HG02571 (cell line): ENCODE data around the gene ATP8A2.
"Not testable (repeated sequence)": the region's sequence is repeated elsewhere in the genome, so short reads cannot be mapped to it uniquely, and the experiment has no call there.

Experiments
- ATAC-seq: cut with Tn5 transposase; IDR thresholded peaks from one replicate; pipeline ENCODE4 v1.9.1; 2021; ENCODE audit warnings: mild to moderate bottlenecking, moderate library complexity; ENCODE audit not compliant: unreplicated experiment

Gene ATP8A2

GRCh38 chr13:25371875-25372283 is at the start of gene ATP8A2:
Gene ATP8A2, plus strand, starts transcription at chr13:25371974. Its CDS starts 239 bp downstream, at chr13:25372213.
- ATAC-seq: no peak

- no peak for ATAC-seq
These were observed 47.7 kb upstream of the ATP8A2 start for GRCh38 chr13:25324100-25324499.

GRCh38 chr13:25329706-25330105 is 42.1 kb upstream of the ATP8A2 start:
- ATAC-seq: no peak

GRCh38 chr13:25330541-25330940 is 41.2 kb upstream of the ATP8A2 start:
- ATAC-seq: no peak

GRCh38 chr13:25335856-25336255 is 35.9 kb upstream of the ATP8A2 start:
- ATAC-seq: no peak

GRCh38 chr13:25345576-25345975 is 26.2 kb upstream of the ATP8A2 start:
- no peak for ATAC-seq

GRCh38 chr13:25347151-25347550 is 24.6 kb upstream of the ATP8A2 start:
- ATAC-seq: no peak

GRCh38 chr13:25351404-25351803 is 20.4 kb upstream of the ATP8A2 start:
- no peak for ATAC-seq

GRCh38 chr13:25352230-25352629 is 19.5 kb upstream of the ATP8A2 start:
- no peak for ATAC-seq

GRCh38 chr13:25352806-25353205 is 19.0 kb upstream of the ATP8A2 start:
- no peak for ATAC-seq

GRCh38 chr13:25353344-25353743 is 18.4 kb upstream of the ATP8A2 start:
- ATAC-seq: no peak

- no peak for ATAC-seq
These were observed 17.4 kb upstream of the ATP8A2 start for GRCh38 chr13:25354377-25354776.

GRCh38 chr13:25360443-25360842 is 11.3 kb upstream of the ATP8A2 start:
- ATAC-seq: not testable (repeated sequence)

GRCh38 chr13:25365720-25366235 is 6.0 kb upstream of the ATP8A2 start:
- no peak for ATAC-seq

GRCh38 chr13:25371158-25371874 is 458 bp upstream of the ATP8A2 start:
- ATAC-seq: no peak

- no peak for ATAC-seq
These were observed 709 bp downstream of the ATP8A2 start for GRCh38 chr13:25372284-25373081.

- ATAC-seq: no peak
These were observed 4.1 kb downstream of the ATP8A2 start for GRCh38 chr13:25375727-25376358.

GRCh38 chr13:25377244-25377962 is 5.6 kb downstream of the ATP8A2 start:
- ATAC-seq: no peak

GRCh38 chr13:25378528-25378927 is 6.8 kb downstream of the ATP8A2 start:
- ATAC-seq: no peak

- no peak for ATAC-seq
These were observed 7.2 kb downstream of the ATP8A2 start for GRCh38 chr13:25379011-25379410.

- ATAC-seq: no peak
These were observed 8.3 kb downstream of the ATP8A2 start for GRCh38 chr13:25380082-25380481.
